NCI-H2196 (cell line): ENCODE data around the gene DDC.
"Not testable (repeated sequence)": the region's sequence is repeated elsewhere in the genome, so short reads cannot be mapped to it uniquely, and the experiment has no call there.

ENCODE experiments used
- DNase-seq: peaks from one replicate; lab custom pipeline; 2025; ENCODE audit not compliant: unreplicated experiment; lab: John Stamatoyannopoulos, UW

The DDC gene

DNA sequence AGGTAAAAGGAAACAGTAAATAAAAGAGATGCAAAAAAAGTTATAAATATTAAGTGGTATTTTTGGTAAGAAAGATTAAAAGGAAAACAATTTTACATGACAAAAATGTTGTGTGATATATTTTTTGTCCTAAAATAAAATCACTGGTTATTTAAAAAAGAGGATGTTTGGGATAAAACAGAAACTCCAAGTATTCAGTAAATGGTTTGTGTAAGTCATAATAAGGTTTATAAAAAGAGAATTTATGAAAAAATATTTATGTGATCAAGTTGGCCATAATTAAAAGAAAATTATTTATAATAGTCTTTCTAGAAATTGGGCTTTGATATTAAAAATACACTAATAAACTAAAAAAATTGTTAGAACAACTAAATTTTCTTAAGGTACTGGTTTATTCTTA, 76.8 kb downstream of the DDC start:
- no peak for DNase-seq

DNA sequence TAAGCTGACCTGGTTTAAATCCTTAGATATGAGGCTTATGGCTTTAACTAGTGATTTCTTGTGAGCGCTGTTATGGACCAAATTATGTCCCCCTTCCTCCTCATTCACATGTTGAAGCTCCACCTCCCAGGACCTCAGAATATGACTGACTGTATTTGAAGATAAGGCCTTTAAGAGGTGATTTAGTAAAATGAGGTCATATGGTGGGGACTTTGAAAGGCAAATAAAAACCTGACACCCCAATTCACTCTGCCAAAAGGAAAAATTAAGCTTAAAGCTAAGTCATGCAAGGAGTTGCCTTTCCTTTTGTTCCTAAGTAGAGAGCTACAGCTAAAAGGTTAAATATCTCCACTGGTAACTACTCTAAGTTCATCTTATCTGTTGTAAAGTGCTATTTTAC, 78.7 kb downstream of the DDC start:
- no peak for DNase-seq

DNA sequence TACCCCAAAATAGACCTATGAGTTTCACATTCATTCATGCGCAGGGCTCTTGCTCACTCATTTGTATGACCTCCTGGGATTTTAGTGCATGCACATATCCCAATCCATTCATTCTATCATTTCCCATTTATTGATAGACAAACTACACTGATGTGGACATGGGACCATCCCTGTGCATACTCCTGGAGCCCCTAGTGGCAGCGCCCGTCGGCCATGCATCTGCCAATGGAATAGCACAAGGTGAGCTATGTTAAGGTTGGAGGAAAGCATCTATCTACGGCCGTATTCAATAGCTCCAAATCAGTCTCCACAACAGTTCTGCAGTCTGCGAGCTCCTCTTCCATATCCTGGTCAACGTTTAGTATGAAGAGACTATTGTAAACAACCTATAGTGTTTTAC, 83.3 kb downstream of the DDC start:
- no peak for DNase-seq

DNA sequence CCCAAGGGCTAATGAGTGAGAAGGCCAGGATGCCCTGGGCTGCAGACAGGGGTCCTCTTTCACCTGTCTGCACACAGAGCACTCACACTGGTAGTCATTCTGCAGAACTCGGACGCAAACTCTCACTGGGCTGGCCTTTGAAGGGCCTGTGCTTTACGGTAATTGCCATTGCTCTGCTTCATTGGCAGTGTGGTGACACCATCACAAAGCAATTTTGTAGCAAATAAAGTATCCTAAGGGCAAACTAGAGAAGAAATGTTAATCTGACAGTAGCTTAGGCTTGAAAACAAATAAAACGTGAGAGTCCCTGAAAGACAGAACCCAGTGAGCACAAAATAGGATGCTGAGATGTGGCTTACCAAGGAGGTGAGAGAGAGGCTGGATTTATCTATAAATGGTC, 84.4 kb downstream of the DDC start:
- peak; percentile 27 for DNase-seq

DNA sequence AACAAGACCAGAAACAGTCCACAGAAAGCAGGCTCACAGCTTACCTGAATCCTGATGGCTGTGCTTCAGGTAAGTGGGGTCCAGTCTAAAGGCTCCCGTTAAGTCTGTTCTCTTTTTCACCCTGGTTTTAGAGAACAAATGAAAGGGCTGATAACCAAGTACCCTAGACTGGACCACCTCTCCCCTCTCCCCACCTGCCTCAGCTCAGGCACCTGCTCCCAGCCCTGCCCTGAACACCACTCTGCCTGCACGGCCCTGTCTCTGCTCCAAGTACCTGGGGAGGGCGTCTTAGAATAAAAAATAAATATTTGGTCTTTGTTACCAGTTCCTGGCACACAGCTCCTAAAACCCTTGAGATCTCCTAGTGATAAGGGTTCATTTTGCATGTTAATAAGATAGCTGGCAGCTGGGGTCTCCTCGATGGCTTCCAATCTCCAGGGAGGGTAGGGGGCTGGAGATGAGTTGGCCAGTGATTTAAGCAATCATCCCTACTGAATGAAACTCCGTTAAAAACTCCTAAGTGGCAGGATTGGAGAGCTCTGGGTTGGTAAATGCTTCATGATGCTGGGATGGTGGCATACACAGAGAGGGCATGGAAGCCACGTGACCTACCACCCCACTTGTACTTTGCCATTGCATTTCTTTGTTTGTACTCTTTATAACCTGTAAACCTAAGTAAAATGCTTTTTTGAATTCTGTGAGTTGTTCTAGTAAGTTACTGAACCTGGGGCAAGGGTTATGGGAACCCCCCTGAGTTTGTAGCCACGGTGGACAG, 85.3 kb downstream of the DDC start:
- DNase-seq = peak; percentile 27

DNA sequence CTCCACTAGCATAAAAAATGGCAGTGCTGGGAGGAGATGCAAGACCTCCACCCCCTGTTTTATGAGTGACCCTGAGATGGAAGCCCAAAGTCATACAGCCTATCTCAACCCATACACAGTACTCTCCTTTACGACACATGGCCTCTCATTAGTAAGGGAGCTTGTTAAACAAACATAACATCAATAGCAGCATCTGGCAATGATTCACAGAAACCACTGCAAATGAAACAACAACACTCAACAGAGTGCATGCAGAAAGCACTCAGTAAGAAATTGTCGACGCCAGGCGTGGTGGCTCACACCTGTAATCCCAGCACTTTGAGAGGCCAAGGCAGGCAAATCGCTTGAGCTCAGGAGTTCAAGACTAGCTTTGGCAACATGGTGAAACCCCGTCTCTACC, 87.6 kb downstream of the DDC start:
- peak; percentile 16 for DNase-seq

DNA sequence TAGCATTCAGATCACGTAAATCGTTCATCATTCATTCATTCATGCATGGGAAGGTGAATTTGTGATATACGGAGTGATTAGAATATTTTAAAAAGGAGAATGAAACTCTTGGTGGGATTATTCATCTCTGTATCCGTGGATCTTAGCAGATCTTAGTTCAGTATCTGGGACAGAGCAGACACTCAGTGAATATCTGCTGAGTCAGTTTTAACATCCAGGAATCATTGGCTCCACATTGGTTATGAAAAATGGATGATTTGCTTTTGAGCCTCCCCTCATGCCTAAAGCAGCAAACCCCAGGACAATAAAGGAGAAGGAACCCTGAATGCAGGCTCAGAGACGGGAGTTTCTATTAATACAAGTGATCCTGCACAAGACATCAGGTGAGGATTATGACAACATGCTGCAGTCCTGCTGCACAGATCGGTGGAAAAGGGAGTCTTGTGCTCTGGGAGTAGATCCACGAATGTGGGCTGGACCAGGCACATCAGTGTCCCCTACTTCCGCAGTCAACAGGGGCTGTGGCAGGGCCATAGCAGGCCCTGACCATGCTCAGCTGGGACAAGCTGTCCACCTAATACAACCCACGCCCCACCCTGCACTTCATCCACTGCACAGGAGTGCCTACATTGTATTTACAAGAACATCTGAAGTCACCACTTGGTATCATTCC, 88.1 kb downstream of the DDC start:
- DNase-seq = no peak

DNA sequence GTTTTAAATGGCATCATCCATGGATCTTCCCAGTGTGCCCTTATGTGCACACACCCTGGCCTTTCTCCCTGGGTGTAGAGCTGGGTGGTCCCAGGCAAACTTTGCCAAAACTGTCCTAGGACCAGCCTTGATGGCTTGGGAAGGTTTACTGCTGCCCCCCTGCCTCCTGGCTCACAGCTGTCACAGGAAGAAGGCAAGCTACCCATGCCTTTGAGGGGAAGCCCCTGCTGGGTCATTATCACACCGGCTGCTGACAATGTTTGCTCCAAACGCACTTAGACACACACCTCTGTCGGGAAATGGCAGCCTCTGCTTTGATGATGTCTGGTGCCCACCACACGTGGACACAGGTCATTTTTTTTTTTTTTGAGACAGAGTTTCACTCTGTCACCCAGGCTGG, 89.9 kb downstream of the DDC start:
- DNase-seq = no peak

DNA sequence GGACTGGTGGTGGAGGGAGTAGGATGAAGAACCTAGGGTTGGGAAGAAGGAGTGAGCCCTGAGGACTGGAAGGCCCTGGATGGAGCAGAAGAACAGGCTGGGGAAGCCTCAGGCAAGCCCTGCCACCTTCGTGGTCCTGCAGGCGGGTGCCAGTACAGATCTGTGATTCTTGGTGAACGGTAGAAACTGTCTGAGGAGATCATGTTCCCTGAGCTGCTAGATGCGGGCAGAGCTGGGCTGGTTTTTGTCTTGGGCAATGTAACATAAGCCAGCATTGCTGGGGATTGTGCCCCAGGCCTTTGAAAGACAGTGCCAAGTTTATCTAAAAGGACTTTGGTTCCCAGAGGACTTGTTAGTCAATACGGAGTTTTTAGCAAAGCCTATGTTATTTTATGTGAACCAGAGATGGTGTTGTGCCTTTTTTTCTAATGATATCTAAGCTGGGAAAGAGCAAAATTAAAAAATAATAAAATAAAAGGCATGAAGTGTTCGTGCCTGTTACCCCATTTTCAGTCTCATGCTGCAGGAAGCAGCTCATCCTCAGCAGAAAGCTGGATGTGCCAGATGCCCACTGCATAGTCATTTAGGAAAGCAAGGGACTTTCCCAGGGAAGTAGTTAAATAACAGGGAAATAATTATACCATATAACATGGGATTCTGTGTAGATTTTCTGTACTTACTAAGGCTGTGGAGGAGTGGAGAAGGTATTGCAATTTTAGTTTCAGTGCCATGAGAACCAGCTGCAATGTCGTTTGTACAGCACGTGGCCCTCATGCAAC, 90.6 kb downstream of the DDC start:
- DNase-seq = peak; percentile 20

DNA sequence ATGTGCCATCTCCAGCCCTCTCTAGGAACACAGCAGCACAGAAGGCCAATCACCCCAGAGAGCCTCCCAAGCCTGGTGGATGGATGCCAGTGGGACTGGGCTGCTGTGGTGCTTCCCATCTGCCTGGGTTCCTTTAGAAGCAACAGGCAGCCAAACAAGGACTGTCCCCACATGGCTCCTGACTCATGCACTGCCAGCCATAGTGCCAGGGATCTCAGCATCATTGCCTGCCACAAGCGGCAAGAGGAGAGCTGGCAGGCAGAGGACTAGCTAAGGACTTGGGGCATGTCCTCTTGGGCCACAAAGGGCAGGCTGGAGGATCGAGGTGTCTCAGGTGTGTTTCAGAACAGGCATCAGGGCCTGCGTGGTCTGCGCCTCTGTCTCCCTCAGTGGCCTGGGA, 91.7 kb downstream of the DDC start:
- no peak for DNase-seq

DNA sequence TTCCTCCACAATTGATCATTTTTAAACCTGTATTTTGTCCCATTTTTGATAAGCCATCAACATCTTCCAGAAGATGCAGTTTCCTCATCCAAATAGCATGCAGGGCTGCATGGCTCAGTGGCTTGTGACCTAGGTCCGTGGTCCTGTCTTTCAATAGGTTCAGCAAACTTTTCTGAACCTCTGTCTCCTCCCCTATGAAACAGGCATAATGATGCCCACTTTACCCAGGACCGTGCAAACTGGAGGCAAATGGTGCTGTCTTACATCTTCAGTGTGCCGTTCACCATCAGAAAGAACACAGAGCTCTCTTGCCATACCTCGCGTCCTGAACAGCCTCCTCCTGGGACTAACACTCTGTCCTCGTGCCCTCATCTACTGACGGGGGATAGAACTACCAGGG, 92.8 kb downstream of the DDC start:
- DNase-seq = no peak

DNA sequence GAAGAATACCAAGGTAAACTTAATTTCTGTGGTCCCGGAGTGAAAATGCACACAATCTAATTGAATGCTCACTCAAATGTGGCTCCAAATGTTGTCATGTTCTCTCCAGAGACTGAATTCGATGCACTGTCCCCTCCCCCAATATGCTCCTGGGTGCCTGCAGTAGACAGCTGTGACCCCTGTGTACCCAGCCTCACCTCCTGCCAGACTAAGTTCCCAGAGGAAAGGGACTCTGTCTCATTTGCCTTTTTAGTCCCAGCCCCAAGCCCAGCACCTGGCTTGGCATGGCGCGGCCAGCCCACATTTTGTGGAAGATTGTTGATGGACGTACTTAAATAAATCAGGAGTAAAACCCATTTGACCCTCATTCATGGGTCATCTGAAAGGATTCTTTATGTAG, 93.2 kb downstream of the DDC start:
- DNase-seq = no peak

DNA sequence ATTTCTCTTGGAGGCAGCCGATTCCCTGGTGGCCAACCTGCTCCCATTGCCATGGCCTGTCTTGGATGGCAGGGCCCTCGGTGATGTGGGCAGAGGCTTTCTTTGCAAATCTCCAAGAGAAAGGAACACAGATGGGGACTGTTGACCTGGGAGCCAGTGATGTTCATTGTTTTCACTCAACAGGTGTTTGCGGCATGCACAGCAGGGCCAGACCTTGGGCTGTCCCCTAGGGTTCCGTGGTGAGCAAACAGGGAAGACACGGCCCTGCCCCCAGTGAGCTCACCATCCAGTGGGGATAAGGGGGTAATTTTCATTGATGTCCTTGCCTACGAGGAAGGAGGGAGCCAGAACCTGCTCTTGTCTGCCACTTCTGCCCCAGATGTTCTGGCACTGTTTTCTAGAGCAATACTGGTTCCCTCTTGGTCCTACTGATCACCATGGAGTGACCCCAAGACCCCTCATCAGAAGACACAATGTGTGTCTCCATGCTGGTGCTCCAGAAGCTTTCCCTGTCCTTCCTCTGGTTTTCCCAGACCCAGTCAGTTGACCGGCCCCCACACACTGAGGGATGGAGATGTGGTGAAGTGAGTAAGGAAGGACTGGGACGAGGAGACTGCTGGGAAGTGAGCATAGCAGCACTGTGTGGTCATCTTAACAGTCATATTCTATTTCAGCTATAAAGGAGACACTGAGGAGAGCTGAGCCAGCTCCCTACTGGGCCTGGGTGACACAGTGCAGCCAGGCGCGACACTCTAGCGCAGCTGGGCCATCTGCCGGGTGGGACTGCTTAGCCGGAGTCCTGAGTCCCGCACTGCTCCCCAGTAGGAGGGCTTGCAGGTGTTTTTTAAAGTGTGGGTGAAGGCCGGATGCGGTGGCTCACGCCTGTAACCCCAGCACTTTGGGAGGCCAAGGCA, 94.7 kb downstream of the DDC start:
- DNase-seq = no peak

DNA sequence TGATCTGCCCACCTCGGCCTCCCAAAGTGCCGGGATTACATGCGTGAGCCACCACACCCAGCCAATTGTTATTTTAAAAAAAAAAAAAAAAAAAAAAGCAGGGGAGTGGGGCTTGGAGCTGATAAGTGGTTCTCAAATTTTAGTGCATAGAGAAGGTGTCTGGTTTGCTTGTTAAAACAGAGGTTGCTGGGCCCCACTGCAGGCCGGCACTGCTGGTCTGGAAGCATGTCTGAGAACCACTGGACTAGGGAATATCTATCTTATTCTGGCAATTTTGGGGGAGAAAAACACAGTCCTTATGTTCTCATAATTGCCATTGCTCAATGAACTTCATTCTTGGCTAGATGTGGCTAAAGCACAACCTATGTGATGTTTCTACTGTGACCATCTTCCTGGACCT, 96.0 kb downstream of the DDC start:
- no peak for DNase-seq

DNA sequence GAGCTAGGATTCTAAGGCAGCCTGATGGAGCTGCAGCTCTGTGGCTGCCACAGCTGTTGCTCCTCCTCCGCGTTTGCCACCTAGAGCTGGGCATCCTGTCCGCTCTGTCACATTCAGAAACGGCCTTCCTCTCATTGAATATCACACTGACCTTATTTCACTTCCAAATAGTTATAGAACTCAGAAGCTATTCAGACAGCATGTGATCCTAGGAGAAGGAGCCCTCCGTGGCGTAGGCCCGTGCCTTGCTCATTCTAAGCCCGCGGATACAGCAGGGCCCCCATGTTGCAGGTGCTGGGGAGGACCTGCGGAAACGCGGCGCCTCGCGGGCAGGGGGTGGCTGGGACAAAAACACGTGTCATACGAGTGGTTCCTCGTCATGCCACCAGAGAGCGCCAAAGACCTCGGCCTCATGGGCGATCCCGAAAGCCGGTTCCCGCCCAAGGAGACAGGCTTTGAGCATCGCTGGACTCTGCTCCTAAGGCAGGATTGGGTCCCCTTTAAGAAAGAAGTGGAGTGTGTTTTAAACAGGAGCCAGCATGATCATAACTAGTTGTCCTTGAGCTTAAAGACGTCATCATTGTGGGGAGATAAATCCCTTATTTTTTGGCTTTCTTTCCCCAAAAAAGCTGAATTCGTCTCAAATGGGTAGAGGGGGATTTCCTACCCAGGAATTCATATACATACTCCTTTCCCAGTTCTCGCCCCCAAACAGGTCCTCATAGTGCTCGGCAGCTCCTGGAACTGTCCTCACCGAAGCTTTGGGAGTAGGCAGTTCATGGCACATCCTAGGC, 97.2 kb downstream of the DDC start:
- DNase-seq = peak; percentile 80

DNA sequence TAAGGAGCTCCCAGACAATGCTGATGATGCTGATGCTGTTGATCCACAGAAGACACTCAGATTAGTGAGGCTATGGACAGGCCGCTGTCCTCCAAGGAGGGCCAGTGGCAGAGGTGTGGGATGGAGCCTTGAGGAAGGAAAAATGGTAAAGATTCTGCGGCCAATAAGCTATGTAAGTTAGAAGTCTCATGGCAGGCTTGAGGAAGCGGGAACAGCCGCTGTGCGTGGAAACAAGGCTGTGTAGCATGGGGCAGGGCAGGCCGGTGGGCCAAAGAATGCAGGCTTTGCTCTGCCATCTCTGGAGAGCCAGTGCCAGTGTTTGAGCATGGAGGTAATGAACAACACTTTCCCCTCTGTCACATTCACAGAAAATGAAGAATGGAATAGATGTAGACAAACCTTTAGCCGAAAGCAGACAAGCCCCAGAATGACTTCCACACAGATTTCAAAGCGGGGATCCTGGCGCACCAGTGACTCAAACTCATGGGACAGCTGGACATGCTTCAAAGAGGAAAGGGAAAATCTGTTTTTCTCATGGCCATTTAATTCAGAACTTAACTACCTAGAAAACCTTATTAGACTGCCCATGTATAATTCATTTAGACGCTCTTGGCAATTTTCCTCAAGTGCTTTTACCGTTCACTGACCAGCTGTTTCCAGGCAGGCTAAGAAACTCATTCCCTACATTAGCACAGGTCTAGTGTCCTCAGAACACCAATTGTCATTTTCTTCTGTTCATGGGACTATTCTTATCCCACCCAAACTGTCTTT, 98.2 kb downstream of the DDC start:
- DNase-seq = no peak

DNA sequence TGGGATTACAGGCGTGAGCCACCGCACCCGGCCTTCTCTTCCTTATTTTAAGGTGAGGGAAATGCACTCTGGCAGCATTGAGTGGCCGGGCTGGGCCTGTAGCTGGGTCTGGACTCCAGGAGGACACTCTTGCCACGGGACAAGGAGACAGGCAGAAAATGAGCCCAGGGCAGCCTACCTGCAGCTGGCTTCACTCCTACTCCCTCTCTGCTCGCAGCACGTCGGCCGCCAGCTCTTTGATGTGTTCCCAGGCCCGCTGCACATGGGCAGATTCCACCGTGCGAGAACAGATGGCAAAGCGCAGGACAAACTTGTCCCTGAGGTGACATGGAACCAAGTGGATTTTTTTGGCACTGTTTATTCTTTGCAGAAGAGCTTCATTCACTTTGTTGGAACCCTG, 102.2 kb downstream of the DDC start:
- no peak for DNase-seq

DNA sequence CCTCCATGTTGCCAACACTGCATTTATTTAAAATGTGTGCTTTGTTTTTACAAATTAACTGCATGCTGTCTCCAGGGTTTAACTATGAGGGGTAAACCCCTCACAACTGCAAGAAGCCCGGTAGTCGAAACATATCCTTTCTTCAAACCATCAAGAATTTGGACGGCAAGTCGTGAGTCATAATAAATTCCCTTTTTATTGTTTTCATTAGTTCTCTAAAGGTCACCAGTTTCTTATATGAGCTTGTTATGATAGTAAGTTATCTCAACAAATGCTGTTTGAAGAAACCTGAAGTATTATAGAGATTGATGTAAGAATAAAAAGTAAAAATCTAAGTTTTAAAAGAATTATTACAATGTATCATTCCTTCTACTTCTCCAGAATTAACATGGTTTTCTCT, 102.8 kb downstream of the DDC start:
- no peak for DNase-seq

DNA sequence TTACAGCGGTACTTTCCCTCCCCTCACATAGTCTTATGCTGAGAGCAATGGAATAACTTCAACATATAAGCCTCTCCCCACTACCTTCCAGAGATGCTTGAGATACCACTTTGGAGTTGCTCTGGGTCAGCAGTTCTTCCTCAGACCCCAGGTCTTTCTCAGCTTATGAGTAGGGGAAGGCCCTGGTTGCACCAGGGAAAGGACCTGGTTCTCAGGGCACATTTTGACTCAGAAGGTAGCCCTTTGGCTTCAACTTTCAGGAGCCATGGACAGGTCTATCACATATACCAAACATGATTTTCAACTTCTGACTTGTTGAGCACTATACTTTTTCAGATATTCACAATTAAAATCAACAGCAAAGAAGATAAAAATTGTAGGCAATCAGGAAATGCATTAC, 103.5 kb downstream of the DDC start:
- no peak for DNase-seq

DNA sequence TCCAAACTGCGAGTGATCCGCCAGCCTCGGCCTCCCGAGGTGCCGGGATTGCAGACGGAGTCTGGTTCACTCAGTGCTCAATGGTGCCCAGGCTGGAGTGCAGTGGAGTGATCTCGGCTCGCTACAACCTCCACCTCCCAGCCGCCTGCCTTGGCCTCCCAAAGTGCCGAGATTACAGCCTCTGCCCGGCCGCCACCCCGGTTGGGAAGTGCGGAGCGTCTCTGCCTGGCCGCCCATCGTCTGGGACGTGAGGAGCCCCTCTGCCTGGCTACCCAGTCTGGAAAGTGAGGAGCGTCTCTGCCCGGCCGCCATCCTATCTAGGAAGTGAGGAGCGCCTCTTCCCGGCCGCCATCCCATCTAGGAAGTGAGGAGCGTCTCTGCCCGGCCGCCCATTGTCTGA, 106.0 kb downstream of the DDC start:
- DNase-seq = not testable (repeated sequence)
